Naive thymus-derived CD4-positive, alpha-beta T cell (primary cell): ENCODE data around the gene HCAR1. TPM values are rescaled to one million over a fixed set of nuclear protein-coding genes. Genes with fewer than 3 reads are reported as not detected.
"Not testable (repeated sequence)": the region's sequence is repeated elsewhere in the genome, so short reads cannot be mapped to it uniquely, and the experiment has no call there.

ENCODE experiments used
- ATAC-seq: fragments of 150-1000 bp; cut with Tn5 transposase; 2 replicates; pipeline ENCODE4 v1.10.0; 2021; ENCODE audit warnings: mild to moderate bottlenecking, moderate library complexity
- CTCF ChIA-PET: fragments of 350-600 bp; sonication (Branson Sonifier 250); formaldehyde crosslinking; loops from one replicate; lab custom pipeline; 2021; ENCODE audit warnings: antibody characterized with exemption; lab: Charles Lee
- POLR2A ChIA-PET: fragments of 350-600 bp; sonication (Branson Sonifier 250); formaldehyde crosslinking; loops from one replicate; lab custom pipeline; 2021; ENCODE audit warnings: antibody characterized with exemption, inconsistent platforms; lab: Charles Lee
- DNase-seq, 9 donors: peaks; one replicate each; pipeline versions ENCODE4 v3.0.0 to v3.0.0-alpha.2; 2020 to 2022; ENCODE audit warnings: mixed read lengths in 1 of 9
- H3K27ac ChIP-seq: one replicate; pipeline ENCODE4 v1.7.0; 2013; ENCODE audit warnings: mild to moderate bottlenecking, low read depth, low read length, moderate library complexity
- H3K27me3 ChIP-seq, 2 donors: one replicate each; pipeline ENCODE4 v1.7.0; 2013; ENCODE audit warnings: low read length in 2 of 2, mild to moderate bottlenecking in 2 of 2, moderate library complexity in 2 of 2; ENCODE audit not compliant: control insufficient read depth in 2 of 2, insufficient read depth in 2 of 2
- H3K36me3 ChIP-seq, 3 experiments: 1 replicate in 2 of 3; 2 replicates in 1 of 3; pipeline ENCODE4 v1.7.0; 2013; ENCODE audit warnings: low read length in 3 of 3, mild to moderate bottlenecking in 3 of 3, moderate library complexity in 1 of 3; ENCODE audit not compliant: insufficient read depth in 3 of 3, control insufficient read depth in 2 of 3
- H3K4me1 ChIP-seq, 2 donors: one replicate each; pipeline ENCODE4 v1.7.0; 2013; ENCODE audit warnings: low read length in 2 of 2, mild to moderate bottlenecking in 2 of 2, moderate library complexity in 1 of 2; ENCODE audit not compliant: control insufficient read depth in 2 of 2, insufficient read depth in 2 of 2
- H3K4me3 ChIP-seq: 2 replicates; pipeline ENCODE4 v1.7.0; 2013; ENCODE audit warnings: mild to moderate bottlenecking, low read length
- H3K9me3 ChIP-seq, 3 experiments: 1 replicate in 2 of 3; 2 replicates in 1 of 3; pipeline ENCODE4 v1.7.0; 2013; ENCODE audit warnings: low read length in 3 of 3; ENCODE audit not compliant: control insufficient read depth in 2 of 3
- H3K27ac Mint-ChIP-seq, 9 donors: one replicate each; pipeline ENCODE4 v1.8.0; 2020 to 2022; ENCODE audit warnings: mixed read lengths in 9 of 9, mild to moderate bottlenecking in 8 of 9, moderate library complexity in 5 of 9, inconsistent platforms in 2 of 9
- H3K27me3 Mint-ChIP-seq, 5 donors: one replicate each; pipeline ENCODE4 v1.8.0; 2021 to 2022; ENCODE audit warnings: mixed read lengths in 5 of 5, mild to moderate bottlenecking in 1 of 5
- H3K36me3 Mint-ChIP-seq, 5 donors: one replicate each; pipeline ENCODE4 v1.8.0; 2020 to 2022; ENCODE audit warnings: mixed read lengths in 5 of 5, mild to moderate bottlenecking in 3 of 5, inconsistent platforms in 1 of 5
- H3K4me1 Mint-ChIP-seq, 7 donors: one replicate each; pipeline ENCODE4 v1.8.0; 2020 to 2022; ENCODE audit warnings: mixed read lengths in 7 of 7, mild to moderate bottlenecking in 3 of 7, inconsistent platforms in 1 of 7
- H3K4me3 Mint-ChIP-seq, 10 donors: one replicate each; pipeline ENCODE4 v1.8.0; 2020 to 2022; ENCODE audit warnings: mild to moderate bottlenecking in 10 of 10, mixed read lengths in 10 of 10, moderate library complexity in 6 of 10, inconsistent platforms in 2 of 10
- H3K9me3 Mint-ChIP-seq, 11 donors: one replicate each; pipeline ENCODE4 v1.8.0; 2020 to 2022; ENCODE audit warnings: mixed read lengths in 11 of 11, mild to moderate bottlenecking in 4 of 11, inconsistent platforms in 1 of 11, moderate library complexity in 1 of 11
- intact Hi-C, 2 donors: fragments of 100-400 bp; cut with micrococcal nuclease; formaldehyde crosslinking; loops; one replicate each; pipeline ENCODE4 v1.15.1; 2023
- polyA plus RNA-seq, 2 donors: library from polyadenylated mRNA; unstranded; fragments of 300-500 nt; fragmentation: Illumina TruSeq; gene quantifications; one replicate each; pipeline ENCODE4 v1.2.3, GENCODE V29; 2021
- total RNA-seq, 6 experiments: library from RNA in 5 of 6; stranded (reverse) in 5 of 6; gene quantifications; 1 replicate in 5 of 6; 2 replicates in 1 of 6; pipeline ENCODE4 v1.2.3 and lab custom pipeline; 2021 to 2026

Gene HCAR1
- total and polyA plus RNA-seq, 7 experiments from 2014 or later = 0.12 to 2.8 TPM; not detected in 5

DNA sequence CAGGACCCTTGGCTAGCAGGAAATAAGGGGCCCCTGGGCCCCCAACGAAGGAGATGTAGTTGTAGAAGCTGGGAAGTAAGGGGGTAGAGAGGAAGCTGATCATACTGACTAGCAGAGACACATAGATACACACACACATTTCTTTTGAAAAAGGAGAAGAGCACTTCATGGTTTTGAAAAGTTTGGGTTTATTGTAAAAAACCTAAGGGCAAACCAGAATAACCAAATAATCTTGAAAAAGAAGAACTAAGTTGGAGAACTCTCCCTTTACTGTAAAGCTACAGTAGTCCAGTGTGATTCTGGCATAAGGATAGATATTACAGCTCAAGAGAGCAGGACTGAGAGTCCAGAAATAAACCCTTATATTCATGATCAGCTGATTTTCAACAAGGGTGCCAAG lies 8.3 kb downstream of the HCAR1 start:
- DNase-seq (no peak), ATAC-seq (peak; percentile 37)
- peaks cover 0 to 44% (median 8%) of the 10 kb centered on the region in 7 donors for H3K4me1 Mint-ChIP-seq
- no peaks in the 10 kb centered on the region for H3K27me3 Mint-ChIP-seq
- intact Hi-C loops = no loop called here
- Histone ChIP-seq H3K4me1 (no peaks in the 10 kb centered on the region), H3K27me3 (no peaks in the 10 kb centered on the region), H3K4me3 (no peak overlapping the region), H3K9me3 (no peaks in the 10 kb centered on the region), H3K27ac (no peak overlapping the region), H3K36me3 (no peaks in the 10 kb centered on the region)
- CTCF ChIA-PET = no interaction called here
- H3K36me3 Mint-ChIP-seq = peaks cover 0 to 7% (median 0%) of the 10 kb centered on the region in 5 donors
- peak overlapping the region in 1 of 9 donors; percentile 60 for H3K27ac Mint-ChIP-seq
- POLR2A ChIA-PET = interaction anchor here (0.7 kb wide), 1 partner anchor 10 kb away, joined by 4 read pairs; no protein-coding TSS in a partner anchor
- H3K9me3 Mint-ChIP-seq = no peaks in the 10 kb centered on the region
- no peak overlapping the region for H3K4me3 Mint-ChIP-seq

DNA sequence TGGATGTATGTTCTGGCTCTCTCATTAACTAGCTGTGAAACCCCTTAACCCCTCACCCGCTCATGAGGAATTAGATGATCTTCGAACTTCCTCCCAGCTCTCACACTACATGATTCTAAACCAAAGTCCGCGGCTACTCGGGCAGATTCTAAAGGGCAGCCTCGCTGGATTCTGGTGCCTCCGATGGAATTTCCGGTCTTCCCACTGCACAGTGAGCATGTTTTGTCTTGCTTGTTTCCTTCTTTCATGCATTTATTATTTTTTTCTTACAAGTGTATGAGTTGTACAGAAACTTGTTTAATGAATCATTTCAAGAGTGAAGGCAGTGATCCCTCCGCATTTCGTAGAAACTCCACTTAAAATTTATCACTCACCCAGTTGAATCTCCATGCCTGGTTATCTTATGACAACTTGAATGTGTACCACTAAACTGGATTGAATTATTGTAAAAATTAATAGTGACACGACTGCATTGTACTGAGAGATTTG lies 9.5 kb downstream of the HCAR1 start:
- no peaks in the 10 kb centered on the region for H3K4me1 ChIP-seq
- no peaks in the 10 kb centered on the region for H3K27me3 ChIP-seq
- H3K4me1 Mint-ChIP-seq = peaks cover 0 to 35% (median 5%) of the 10 kb centered on the region in 7 donors
- H3K27ac Mint-ChIP-seq = peak overlapping the region in 1 of 9 donors; percentile 58
- intact Hi-C loops = no loop called here
- H3K36me3 ChIP-seq = no peaks in the 10 kb centered on the region
- ATAC-seq = no peak
- no peak for DNase-seq
- H3K27me3 Mint-ChIP-seq = no peaks in the 10 kb centered on the region
- H3K4me3 Mint-ChIP-seq = peak overlapping the region in 1 of 10 donors; percentile 39
- ChIA-PET CTCF (no interaction called here), POLR2A (no interaction called here)
- no peaks in the 10 kb centered on the region for H3K9me3 Mint-ChIP-seq
- H3K9me3 ChIP-seq = no peaks in the 10 kb centered on the region
- H3K4me3 ChIP-seq = no peak overlapping the region
- H3K36me3 Mint-ChIP-seq = peaks cover 0 to 7% (median 0%) of the 10 kb centered on the region in 5 donors
- no peak overlapping the region for H3K27ac ChIP-seq

DNA sequence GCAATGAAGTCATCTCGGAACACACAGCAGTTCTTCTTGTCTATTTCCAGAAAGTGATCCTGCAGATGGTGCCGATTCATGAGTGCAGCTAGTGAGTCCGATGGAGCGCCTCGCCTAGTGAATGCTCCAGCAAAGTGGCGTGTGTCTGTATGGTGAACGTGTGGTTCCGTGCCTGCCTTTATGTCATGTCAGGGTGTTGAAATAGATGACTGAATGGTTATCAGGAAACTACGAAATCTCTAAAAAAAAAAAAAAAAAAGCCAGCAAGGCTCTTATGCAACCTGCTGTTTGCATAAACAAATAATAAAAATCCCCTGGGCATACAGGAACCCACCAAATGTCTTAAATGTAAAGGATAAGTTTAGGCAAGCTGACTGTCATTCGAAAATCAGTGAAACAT lies 14.0 kb downstream of the HCAR1 start, which contains the start of gene HCAR3:
Gene HCAR3 (minus strand): TSS at position 154 of the 400 bp plus-strand sequence. CDS start 74 bp downstream, at position 80.
- peaks cover 0 to 11% (median 0%) of the 10 kb centered on the region in 7 donors for H3K4me1 Mint-ChIP-seq
- H3K4me1 ChIP-seq, H3K27ac ChIP-seq, H3K36me3 Mint-ChIP-seq, H3K4me3 Mint-ChIP-seq, H3K27me3 ChIP-seq, CTCF ChIA-PET, POLR2A ChIA-PET, H3K9me3 Mint-ChIP-seq, H3K4me3 ChIP-seq, intact Hi-C loops, H3K27me3 Mint-ChIP-seq, DNase-seq, H3K27ac Mint-ChIP-seq, H3K36me3 ChIP-seq, H3K9me3 ChIP-seq: not testable (repeated sequence)
- ATAC-seq = peak; percentile 80

DNA sequence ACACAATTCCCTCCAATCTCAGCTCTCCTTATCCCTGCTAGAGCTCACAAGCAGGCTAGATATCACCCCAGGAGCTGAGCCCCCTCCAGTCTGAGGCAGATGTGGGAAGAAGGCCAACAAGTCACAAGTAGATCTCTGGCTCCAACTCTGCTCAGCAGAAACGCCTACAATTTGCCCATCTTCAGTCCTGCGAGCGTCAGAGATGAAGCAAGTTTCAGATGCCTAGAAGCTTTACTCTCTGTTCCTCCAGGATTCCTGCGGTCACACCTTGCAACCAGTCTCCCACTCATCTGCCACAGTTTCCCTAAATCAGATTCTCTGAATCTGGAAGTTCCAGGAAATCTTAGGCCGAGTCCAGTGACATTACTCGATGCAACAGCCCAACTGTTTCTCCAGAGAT lies 15.4 kb downstream of the HCAR1 start:
- H3K4me3 Mint-ChIP-seq, H3K36me3 Mint-ChIP-seq, H3K9me3 Mint-ChIP-seq, H3K27ac Mint-ChIP-seq, H3K9me3 ChIP-seq, ATAC-seq, H3K4me3 ChIP-seq, intact Hi-C loops, H3K27me3 Mint-ChIP-seq, H3K27ac ChIP-seq, CTCF ChIA-PET, DNase-seq, H3K27me3 ChIP-seq, POLR2A ChIA-PET, H3K4me1 Mint-ChIP-seq, H3K4me1 ChIP-seq, H3K36me3 ChIP-seq: not testable (repeated sequence)

DNA sequence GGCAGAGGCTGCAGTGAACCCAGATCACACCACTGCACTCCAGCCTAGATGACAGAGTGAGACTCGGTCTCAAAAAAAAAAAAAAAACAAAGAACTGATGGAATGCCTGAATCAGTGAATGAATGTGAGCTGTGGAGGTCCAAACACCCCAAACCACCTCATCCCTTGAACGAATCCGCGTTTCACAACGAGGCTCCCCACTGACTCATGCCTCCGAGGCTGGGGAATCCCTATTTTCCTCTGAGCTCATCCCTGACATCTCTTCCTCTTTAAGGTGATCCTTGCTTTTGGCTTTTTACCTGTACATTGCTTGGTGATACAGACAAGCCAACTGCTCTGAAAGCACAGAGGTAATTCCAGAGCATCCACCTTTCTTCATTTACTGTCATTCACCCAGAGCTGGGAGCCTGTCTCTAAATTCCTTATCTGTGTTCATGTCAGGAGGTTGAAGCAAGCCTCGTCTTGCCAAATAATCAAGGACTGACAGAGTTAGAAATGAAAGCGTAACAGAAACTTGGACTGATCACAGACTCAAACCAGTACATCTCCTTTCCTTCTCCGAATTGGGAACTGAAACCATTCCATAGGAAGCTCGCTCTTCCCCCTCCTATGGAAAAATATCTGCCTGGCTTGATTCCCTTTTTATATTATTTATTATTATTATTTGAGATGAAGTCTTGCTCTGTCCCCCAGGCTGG lies 17.0 kb downstream of the HCAR1 start:
- H3K27ac Mint-ChIP-seq, POLR2A ChIA-PET, DNase-seq, H3K9me3 ChIP-seq, H3K9me3 Mint-ChIP-seq, H3K36me3 Mint-ChIP-seq, H3K27me3 ChIP-seq, H3K27me3 Mint-ChIP-seq, H3K36me3 ChIP-seq, H3K4me3 ChIP-seq, CTCF ChIA-PET, H3K4me3 Mint-ChIP-seq, H3K4me1 ChIP-seq, H3K27ac ChIP-seq, H3K4me1 Mint-ChIP-seq, intact Hi-C loops: not testable (repeated sequence)
- peak; percentile 59 for ATAC-seq

DNA sequence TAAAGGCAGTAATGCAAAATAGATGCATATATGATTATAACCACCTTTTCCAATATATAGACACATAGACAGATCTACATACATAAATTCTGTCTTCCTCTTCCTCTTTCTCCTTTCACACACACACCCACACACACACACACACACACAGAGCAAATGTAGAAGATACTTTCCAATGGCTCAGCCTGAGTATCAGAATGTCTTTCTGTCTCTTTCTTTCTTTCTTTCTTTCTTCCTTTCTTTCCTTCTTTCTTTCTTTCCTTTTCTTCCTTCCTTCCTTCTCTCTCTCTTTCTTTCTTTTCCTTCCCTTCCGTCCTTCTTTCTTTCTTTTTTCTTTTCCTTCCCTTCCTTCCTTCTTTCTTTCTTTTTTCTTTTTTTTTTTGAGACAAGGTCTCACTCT lies 19.4 kb downstream of the HCAR1 start:
- H3K27me3 Mint-ChIP-seq, H3K9me3 Mint-ChIP-seq, DNase-seq, POLR2A ChIA-PET, H3K27me3 ChIP-seq, H3K9me3 ChIP-seq, H3K4me3 ChIP-seq, CTCF ChIA-PET, H3K27ac Mint-ChIP-seq, intact Hi-C loops, H3K4me1 Mint-ChIP-seq, H3K36me3 Mint-ChIP-seq, H3K36me3 ChIP-seq, H3K4me1 ChIP-seq, H3K27ac ChIP-seq: not testable (repeated sequence)
- peak; percentile 61 for ATAC-seq
- H3K4me3 Mint-ChIP-seq = peak overlapping the region in 1 of 10 donors; percentile 28

DNA sequence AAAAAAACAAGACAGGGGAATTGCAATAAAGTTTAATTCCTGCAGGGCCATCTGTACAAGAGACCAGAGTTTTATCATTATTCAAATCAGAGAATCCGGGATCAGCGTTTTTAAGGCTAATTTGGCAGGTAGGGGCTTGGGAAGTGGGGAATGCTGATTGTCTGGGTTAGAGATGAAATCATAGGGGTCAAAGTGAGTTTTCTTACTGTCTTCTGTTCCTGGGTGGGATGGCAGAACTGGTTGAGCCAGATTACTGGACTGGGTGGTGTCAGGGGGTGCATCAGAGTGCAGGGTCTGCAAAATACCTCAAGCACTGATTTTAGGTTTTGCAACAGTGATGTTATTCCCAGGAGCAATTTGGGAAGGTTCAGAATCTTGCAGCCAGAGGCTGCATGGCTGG lies 20.3 kb downstream of the HCAR1 start:
- H3K4me3 ChIP-seq, CTCF ChIA-PET, H3K27me3 ChIP-seq, H3K36me3 ChIP-seq, H3K4me1 Mint-ChIP-seq, H3K27ac Mint-ChIP-seq, H3K4me1 ChIP-seq, ATAC-seq, H3K27ac ChIP-seq, H3K9me3 Mint-ChIP-seq, H3K9me3 ChIP-seq, H3K27me3 Mint-ChIP-seq, H3K4me3 Mint-ChIP-seq, H3K36me3 Mint-ChIP-seq, DNase-seq, intact Hi-C loops, POLR2A ChIA-PET: not testable (repeated sequence)
